Suppressor macrophage (primary cell): ENCODE data around the gene SEC23B.
"Not testable (repeated sequence)": the region's sequence is repeated elsewhere in the genome, so short reads cannot be mapped to it uniquely, and the experiment has no call there.

Experiments used
- DNase-seq, 4 experiments: peaks; one replicate each; pipeline ENCODE4 v3.0.0-alpha.2; 2020 to 2022

The SEC23B gene

GRCh38 chr20:18526761-18527160 lies 19.0 kb downstream of the SEC23B start:
- not testable (repeated sequence) for DNase-seq

GRCh38 chr20:18527339-18527738 lies 19.6 kb downstream of the SEC23B start:
- no peak for DNase-seq

- DNase-seq, result no peak
Observed at GRCh38 chr20:18527836-18528235, 20.1 kb downstream of the SEC23B start.

- DNase-seq, result peak; percentile 15 to 61 (median 53)
Observed at GRCh38 chr20:18529041-18529440, 21.3 kb downstream of the SEC23B start.

- DNase-seq, result no peak
Observed at GRCh38 chr20:18532626-18533025, 24.9 kb downstream of the SEC23B start.

GRCh38 chr20:18533491-18533890 lies 25.8 kb downstream of the SEC23B start:
- no peak for DNase-seq

GRCh38 chr20:18533978-18534644 lies 26.4 kb downstream of the SEC23B start:
- no peak for DNase-seq

- DNase-seq, result peak in 1 of 4 experiments; percentile 24
Observed at GRCh38 chr20:18537651-18538050, 29.9 kb downstream of the SEC23B start.

GRCh38 chr20:18541741-18542140 lies 34.0 kb downstream of the SEC23B start:
- no peak for DNase-seq

- DNase-seq, result no peak
Observed at GRCh38 chr20:18543216-18543615, 35.5 kb downstream of the SEC23B start.

- no peak for DNase-seq
Observed at GRCh38 chr20:18543932-18544331, 36.2 kb downstream of the SEC23B start.

GRCh38 chr20:18545566-18545965 lies 37.8 kb downstream of the SEC23B start:
- no peak for DNase-seq

GRCh38 chr20:18548465-18548864 lies 40.7 kb downstream of the SEC23B start:
- DNase-seq, result no peak

- DNase-seq, result no peak
Observed at GRCh38 chr20:18553746-18554145, 46.0 kb downstream of the SEC23B start.

GRCh38 chr20:18566892-18567738 lies 59.4 kb downstream of the SEC23B start, which contains the start of gene SMIM26:
SMIM26 (plus strand) TSS chr20:18567432; CDS start chr20:18567479, 47 bp downstream.
- peak; percentile 93 to 97 (median 94) for DNase-seq

GRCh38 chr20:18567739-18568091 lies 60.0 kb downstream of the SEC23B start:
- no peak for DNase-seq

GRCh38 chr20:18571009-18571408 lies 63.3 kb downstream of the SEC23B start:
- no peak for DNase-seq

- DNase-seq, result peak; percentile 43 to 76 (median 64)
Observed at GRCh38 chr20:18571578-18571977, 63.8 kb downstream of the SEC23B start.

- DNase-seq, result no peak
Observed at GRCh38 chr20:18577942-18578341, 70.2 kb downstream of the SEC23B start.

- peak in 2 of 4 experiments; percentile 8 to 20 for DNase-seq
Observed at GRCh38 chr20:18578581-18578980, 70.8 kb downstream of the SEC23B start.

GRCh38 chr20:18580012-18580411 lies 72.3 kb downstream of the SEC23B start:
- no peak for DNase-seq

- peak; percentile 26 to 66 (median 61) for DNase-seq
Observed at GRCh38 chr20:18585134-18585533, 77.4 kb downstream of the SEC23B start.

GRCh38 chr20:18587665-18588573 lies 80.2 kb downstream of the SEC23B start, which contains the start of gene DTD1:
DTD1 (plus strand) TSS chr20:18588054; CDS start chr20:18588073, 19 bp downstream.
- DNase-seq, result peak; percentile 94 to 98 (median 96)
